ENCODE results near the gene LRRC36. TPM values are rescaled to one million over a fixed set of nuclear protein-coding genes. Genes with fewer than 3 reads are reported as not detected.

Gene LRRC36
- total and polyA plus RNA-seq, 2 of the 13 experiments (the other 11 are each of a cell fraction or from before 2014, with no cell fraction given) = 0.12 to 0.15 TPM

DNA sequence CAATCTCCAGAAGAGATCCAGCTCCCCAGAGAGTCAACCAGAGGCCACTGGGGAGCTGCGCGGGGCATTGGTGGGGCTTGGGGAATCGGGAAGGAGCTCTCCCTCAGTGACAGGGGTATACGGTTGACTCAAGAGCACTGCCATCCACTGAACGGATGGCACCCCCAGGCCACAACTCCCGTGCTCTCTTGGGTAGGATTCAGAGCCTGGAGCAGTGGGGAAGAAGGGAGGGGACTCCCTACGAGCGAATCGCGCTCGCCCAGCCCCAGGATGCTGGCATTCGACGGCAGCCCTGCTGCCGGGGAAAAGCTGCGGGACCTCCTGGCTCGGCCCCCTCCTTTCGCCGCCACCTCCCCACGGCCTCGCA is 67.2 kb downstream of the LRRC36 start:
- no peak overlapping the region for H2AFZ ChIP-seq (ENCODE audit: low read length)
- TF ChIP-seq, protein P1, sequence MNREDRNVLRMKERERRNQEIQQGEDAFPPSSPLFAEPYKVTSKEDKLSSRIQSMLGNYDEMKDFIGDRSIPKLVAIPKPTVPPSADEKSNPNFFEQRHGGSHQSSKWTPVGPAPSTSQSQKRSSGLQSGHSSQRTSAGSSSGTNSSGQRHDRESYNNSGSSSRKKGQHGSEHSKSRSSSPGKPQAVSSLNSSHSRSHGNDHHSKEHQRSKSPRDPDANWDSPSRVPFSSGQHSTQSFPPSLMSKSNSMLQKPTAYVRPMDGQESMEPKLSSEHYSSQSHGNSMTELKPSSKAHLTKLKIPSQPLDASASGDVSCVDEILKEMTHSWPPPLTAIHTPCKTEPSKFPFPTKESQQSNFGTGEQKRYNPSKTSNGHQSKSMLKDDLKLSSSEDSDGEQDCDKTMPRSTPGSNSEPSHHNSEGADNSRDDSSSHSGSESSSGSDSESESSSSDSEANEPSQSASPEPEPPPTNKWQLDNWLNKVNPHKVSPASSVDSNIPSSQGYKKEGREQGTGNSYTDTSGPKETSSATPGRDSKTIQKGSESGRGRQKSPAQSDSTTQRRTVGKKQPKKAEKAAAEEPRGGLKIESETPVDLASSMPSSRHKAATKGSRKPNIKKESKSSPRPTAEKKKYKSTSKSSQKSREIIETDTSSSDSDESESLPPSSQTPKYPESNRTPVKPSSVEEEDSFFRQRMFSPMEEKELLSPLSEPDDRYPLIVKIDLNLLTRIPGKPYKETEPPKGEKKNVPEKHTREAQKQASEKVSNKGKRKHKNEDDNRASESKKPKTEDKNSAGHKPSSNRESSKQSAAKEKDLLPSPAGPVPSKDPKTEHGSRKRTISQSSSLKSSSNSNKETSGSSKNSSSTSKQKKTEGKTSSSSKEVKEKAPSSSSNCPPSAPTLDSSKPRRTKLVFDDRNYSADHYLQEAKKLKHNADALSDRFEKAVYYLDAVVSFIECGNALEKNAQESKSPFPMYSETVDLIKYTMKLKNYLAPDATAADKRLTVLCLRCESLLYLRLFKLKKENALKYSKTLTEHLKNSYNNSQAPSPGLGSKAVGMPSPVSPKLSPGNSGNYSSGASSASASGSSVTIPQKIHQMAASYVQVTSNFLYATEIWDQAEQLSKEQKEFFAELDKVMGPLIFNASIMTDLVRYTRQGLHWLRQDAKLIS (CRISPR knock-in tag; IDR thresholded peaks at IDR 0.05) = no peak
- TF ChIP-seq, protein P2, sequence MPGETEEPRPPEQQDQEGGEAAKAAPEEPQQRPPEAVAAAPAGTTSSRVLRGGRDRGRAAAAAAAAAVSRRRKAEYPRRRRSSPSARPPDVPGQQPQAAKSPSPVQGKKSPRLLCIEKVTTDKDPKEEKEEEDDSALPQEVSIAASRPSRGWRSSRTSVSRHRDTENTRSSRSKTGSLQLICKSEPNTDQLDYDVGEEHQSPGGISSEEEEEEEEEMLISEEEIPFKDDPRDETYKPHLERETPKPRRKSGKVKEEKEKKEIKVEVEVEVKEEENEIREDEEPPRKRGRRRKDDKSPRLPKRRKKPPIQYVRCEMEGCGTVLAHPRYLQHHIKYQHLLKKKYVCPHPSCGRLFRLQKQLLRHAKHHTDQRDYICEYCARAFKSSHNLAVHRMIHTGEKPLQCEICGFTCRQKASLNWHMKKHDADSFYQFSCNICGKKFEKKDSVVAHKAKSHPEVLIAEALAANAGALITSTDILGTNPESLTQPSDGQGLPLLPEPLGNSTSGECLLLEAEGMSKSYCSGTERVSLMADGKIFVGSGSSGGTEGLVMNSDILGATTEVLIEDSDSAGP (CRISPR knock-in tag; IDR thresholded peaks at IDR 0.05; ENCODE audit: borderline replicate concordance) = 0 out of 2 replicates have a peak, but pooled peaks have one; percentile 15
- TF ChIP-seq NONO (IDR thresholded peaks at IDR 0.05) (no peak), NONO (CRISPR knock-in tag; conservative IDR thresholded peaks at IDR 0.05) (no peak), SRSF1 (optimal IDR thresholded peaks at IDR 0.05; ENCODE audit: low read depth, low read length) (no peak), ZNF788 (CRISPR knock-in tag; IDR thresholded peaks at IDR 0.05; ENCODE audit: borderline replicate concordance) (0 out of 2 replicates have a peak, but pooled peaks have one; percentile 15), ZNF772 (CRISPR knock-in tag; IDR thresholded peaks at IDR 0.05) (no peak), JDP2 (CRISPR knock-in tag; IDR thresholded peaks at IDR 0.05; ENCODE audit: borderline replicate concordance) (no peak), NCOR1 (IDR thresholded peaks at IDR 0.05; ENCODE audit: borderline replicate concordance, low read length) (no peak), PHF8 (CRISPR knock-in tag; IDR thresholded peaks at IDR 0.05) (peak; percentile 17; the same call in 1 of the 2 replicates), PTBP1 (IDR thresholded peaks at IDR 0.05; ENCODE audit: low read depth, low read length, poor library complexity, severe bottlenecking) (peak; percentile 55), CCDC6 (CRISPR knock-in tag; IDR thresholded peaks at IDR 0.05) (no peak), MIER3 (CRISPR knock-in tag; IDR thresholded peaks at IDR 0.05; ENCODE audit: borderline replicate concordance) (no peak), SAP130 (CRISPR knock-in tag; IDR thresholded peaks at IDR 0.05; ENCODE audit: low read depth) (no peak), ZSCAN29 (CRISPR knock-in tag; conservative IDR thresholded peaks at IDR 0.05) (no peak)
- TF ChIP-seq, protein P3, sequence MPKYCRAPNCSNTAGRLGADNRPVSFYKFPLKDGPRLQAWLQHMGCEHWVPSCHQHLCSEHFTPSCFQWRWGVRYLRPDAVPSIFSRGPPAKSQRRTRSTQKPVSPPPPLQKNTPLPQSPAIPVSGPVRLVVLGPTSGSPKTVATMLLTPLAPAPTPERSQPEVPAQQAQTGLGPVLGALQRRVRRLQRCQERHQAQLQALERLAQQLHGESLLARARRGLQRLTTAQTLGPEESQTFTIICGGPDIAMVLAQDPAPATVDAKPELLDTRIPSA (CRISPR knock-in tag; IDR thresholded peaks at IDR 0.05; ENCODE audit: borderline replicate concordance) = no peak
- TF ChIP-seq, protein P4, sequence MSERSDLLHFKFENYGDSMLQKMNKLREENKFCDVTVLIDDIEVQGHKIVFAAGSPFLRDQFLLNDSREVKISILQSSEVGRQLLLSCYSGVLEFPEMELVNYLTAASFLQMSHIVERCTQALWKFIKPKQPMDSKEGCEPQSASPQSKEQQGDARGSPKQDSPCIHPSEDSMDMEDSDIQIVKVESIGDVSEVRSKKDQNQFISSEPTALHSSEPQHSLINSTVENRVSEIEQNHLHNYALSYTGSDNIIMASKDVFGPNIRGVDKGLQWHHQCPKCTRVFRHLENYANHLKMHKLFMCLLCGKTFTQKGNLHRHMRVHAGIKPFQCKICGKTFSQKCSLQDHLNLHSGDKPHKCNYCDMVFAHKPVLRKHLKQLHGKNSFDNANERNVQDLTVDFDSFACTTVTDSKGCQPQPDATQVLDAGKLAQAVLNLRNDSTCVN (CRISPR knock-in tag; IDR thresholded peaks at IDR 0.05; ENCODE audit: borderline replicate concordance) = no peak
- no peak for DNase-seq (ENCODE audit: low spot score)
- WGBS (ENCODE audit: low lambda C conversion rate) = 59% methylated on average over 12 of the region's 20 CpGs
- POLR2A ChIA-PET = no interaction called here
- ATAC-seq = no peak
- peaks cover 44% of the 10 kb centered on the region for H3K4me1 ChIP-seq (ENCODE audit: insufficient read depth, low read length)
- H3K27me3 ChIP-seq (ENCODE audit: control insufficient read depth in 1 of 2, insufficient read depth in 2 of 2, low read length in 2 of 2) = peaks cover 4 to 59% of the 10 kb centered on the region in 2 experiments; a peak in 4 of 5 replicates
- CTCF ChIA-PET (ENCODE audit: low intra/inter-chr PET ratio, low total read pairs) = interaction anchor here (0.9 to 2.5 kb wide), 3 partner anchors 45 to 114 kb away, joined by 3 to 13 read pairs (median 4); partner anchors contain the start of genes KCTD19, LRRC36 and PLEKHG4
- H4K20me1 ChIP-seq (ENCODE audit: insufficient read depth, low read length) = no peaks in the 10 kb centered on the region
- H3K36me3 ChIP-seq (replicated peaks in 1 of 2; ENCODE audit: control insufficient read depth in 1 of 2, insufficient read depth in 2 of 2, low read length in 2 of 2) = no peaks in the 10 kb centered on the region
- H3K27ac ChIP-seq (ENCODE audit: extremely low read length, insufficient read depth, low read length) = no peak overlapping the region
- in situ Hi-C loops (cut with HindIII; ENCODE audit: extremely low pct_ligation_motif_present, low pct_unique_long_range_greater_than_20kb) = no loop called here
- H3K9ac ChIP-seq (ENCODE audit: insufficient read depth, low read depth, low read length) = no peak overlapping the region
- intact Hi-C loops (cut with micrococcal nuclease; ENCODE audit: unreplicated experiment) = loop anchor here (1.0 to 2.0 kb wide), 2 partner anchors 44 to 67 kb away; partner anchors contain the start of genes KCTD19 and LRRC36
- peak overlapping the region; percentile 56 for H3K4me2 ChIP-seq (ENCODE audit: low read depth, low read length)
- no peaks in the 10 kb centered on the region for H3K79me2 ChIP-seq (ENCODE audit: insufficient read depth, low read length)
- no peaks in the 10 kb centered on the region for H3K9me3 ChIP-seq (ENCODE audit: low read length)
- no peak for FAIRE-seq
- BruUV-seq (replicated peaks) = no TSS peak
- peak overlapping the region in 1 of 3 experiments; percentile 73; a peak in 2 of 6 replicates for H3K4me3 ChIP-seq (replicated peaks in 1 of 3; ENCODE audit: insufficient read depth in 1 of 3, low read depth in 2 of 3, low read length in 3 of 3)
